Panc1 (cell line): Measurements from ENCODE around the gene PTPN23.

ENCODE experiments used
- CTCF ChIP-seq: fragments of 450-650 bp; IDR thresholded peaks from 2 replicates; pipeline ENCODE4 v1.5.1; 2017; ENCODE audit warnings: mild to moderate bottlenecking
- REST ChIP-seq, 2 experiments: IDR thresholded peaks; 2 replicates each; pipeline ENCODE4 v1.6.1; 2011 to 2012; ENCODE audit warnings: low read depth in 2 of 2, control low read depth in 1 of 2, low read length in 1 of 2, mild to moderate bottlenecking in 1 of 2, moderate library complexity in 1 of 2; ENCODE audit not compliant: insufficient read depth in 1 of 2
- TCF7L2 ChIP-seq: IDR thresholded peaks from 2 replicates; pipeline ENCODE4 v1.6.1; 2011; ENCODE audit warnings: mild to moderate bottlenecking, low read depth, low read length, inconsistent platforms

GRCh38 chr3:47406762-47407149, 25.9 kb downstream of the PTPN23 start:
- TF ChIP-seq CTCF, result no peak
- no peak for TF ChIP-seq REST (IDR thresholded peaks at IDR 0.05; ENCODE audit: insufficient read depth in 1 of 2, low read depth in 2 of 2, low read length in 1 of 2)
- TF ChIP-seq TCF7L2, result no peak
